H9 (cell line): ENCODE measurements around the gene NIPSNAP3A. TPM values are rescaled to one million over a fixed set of nuclear protein-coding genes. Genes with fewer than 3 reads are reported as not detected.

Source experiments
- DNase-seq: peaks from one replicate; pipeline ENCODE4 v3.0.0-alpha.2; 2017
- H2AFZ ChIP-seq: one replicate; pipeline ENCODE4 v1.6.1; 2013; ENCODE audit warnings: mild to moderate bottlenecking, low read length, control low read depth, moderate library complexity
- H2AK5ac ChIP-seq: 2 replicates; pipeline ENCODE4 v1.6.1; 2013; ENCODE audit warnings: low read length, control low read depth, mixed read lengths; ENCODE audit not compliant: insufficient read length
- H2BK120ac ChIP-seq: one replicate; pipeline ENCODE4 v1.6.1; 2013; ENCODE audit warnings: low read depth, mild to moderate bottlenecking, low read length, control low read depth, inconsistent platforms; ENCODE audit not compliant: poor library complexity, severe bottlenecking
- H2BK12ac ChIP-seq: 2 replicates; pipeline ENCODE4 v1.6.1; 2013; ENCODE audit warnings: low read length, control low read depth, mixed read lengths, low read depth; ENCODE audit not compliant: insufficient read length
- H2BK15ac ChIP-seq: 2 replicates; pipeline ENCODE4 v1.6.1; 2013; ENCODE audit warnings: low read depth, low read length, control low read depth
- H2BK20ac ChIP-seq: one replicate; pipeline ENCODE4 v1.6.1; 2013; ENCODE audit warnings: low read depth, mild to moderate bottlenecking, low read length, control low read depth, inconsistent platforms; ENCODE audit not compliant: poor library complexity, severe bottlenecking
- H2BK5ac ChIP-seq: 2 replicates; pipeline ENCODE4 v1.6.1; 2013; ENCODE audit warnings: low read length, control low read depth, mixed read lengths; ENCODE audit not compliant: insufficient read length
- H3K14ac ChIP-seq: 2 replicates; pipeline ENCODE4 v1.6.1; 2013; ENCODE audit warnings: low read length, control low read depth; ENCODE audit not compliant: insufficient read depth
- H3K18ac ChIP-seq: 2 replicates; pipeline ENCODE4 v1.6.1; 2013; ENCODE audit warnings: low read depth, mild to moderate bottlenecking, mixed read lengths, low read length, control low read depth; ENCODE audit not compliant: insufficient read length
- H3K23ac ChIP-seq: 2 replicates; pipeline ENCODE4 v1.6.1; 2013; ENCODE audit warnings: low read length, control low read depth, mixed read lengths, low read depth; ENCODE audit not compliant: insufficient read length
- H3K23me2 ChIP-seq: 2 replicates; pipeline ENCODE4 v1.6.1; 2013; ENCODE audit warnings: low read depth, mild to moderate bottlenecking, mixed read lengths, low read length, control low read depth; ENCODE audit not compliant: insufficient read length, poor library complexity, severe bottlenecking
- H3K27ac ChIP-seq: 2 replicates; pipeline ENCODE4 v1.5.1; 2013; ENCODE audit warnings: low read length, control low read depth, mixed read lengths, low read depth; ENCODE audit not compliant: insufficient read length
- H3K27me3 ChIP-seq: 2 replicates; pipeline ENCODE4 v1.6.1; 2013; ENCODE audit warnings: low read length, control low read depth, inconsistent platforms; ENCODE audit not compliant: insufficient read depth
- H3K4ac ChIP-seq: 2 replicates; pipeline ENCODE4 v1.6.1; 2013; ENCODE audit warnings: low read depth, mild to moderate bottlenecking, control low read depth, inconsistent platforms, low read length, moderate library complexity
- H3K4me1 ChIP-seq: 2 replicates; pipeline ENCODE4 v1.6.1; 2013; ENCODE audit warnings: low read length, control low read depth, inconsistent platforms; ENCODE audit not compliant: insufficient read depth
- H3K4me2 ChIP-seq: 2 replicates; pipeline ENCODE4 v1.6.1; 2013; ENCODE audit warnings: low read length, control low read depth, mixed read lengths; ENCODE audit not compliant: insufficient read length, insufficient read depth
- H3K56ac ChIP-seq: 2 replicates; pipeline ENCODE4 v1.6.1; 2013; ENCODE audit warnings: low read depth, mild to moderate bottlenecking, mixed read lengths, low read length, control low read depth; ENCODE audit not compliant: insufficient read length
- H3K79me1 ChIP-seq: 2 replicates; pipeline ENCODE4 v1.6.1; 2013; ENCODE audit warnings: low read depth, mild to moderate bottlenecking, moderate library complexity, low read length, control low read depth, inconsistent platforms; ENCODE audit not compliant: insufficient read depth, poor library complexity, severe bottlenecking
- H3K79me2 ChIP-seq: 2 replicates; pipeline ENCODE4 v1.6.1; 2013; ENCODE audit warnings: low read length, control low read depth, inconsistent platforms; ENCODE audit not compliant: insufficient read depth
- H3K9ac ChIP-seq: 2 replicates; pipeline ENCODE4 v1.6.1; 2013; ENCODE audit warnings: low read length, control low read depth, mixed read lengths; ENCODE audit not compliant: insufficient read length; ENCODE audit errors: extremely low read depth
- H3K9me3 ChIP-seq: one replicate; pipeline ENCODE4 v1.6.1; 2013; ENCODE audit warnings: low read depth, low read length, inconsistent platforms; ENCODE audit not compliant: control insufficient read depth
- H3T11ph ChIP-seq: one replicate; pipeline ENCODE4 v1.6.1; 2013; ENCODE audit warnings: mild to moderate bottlenecking, low read length, control low read depth, inconsistent platforms
- H4K20me1 ChIP-seq: one replicate; pipeline ENCODE4 v1.6.1; 2013; ENCODE audit not compliant: control insufficient read depth, insufficient read length, insufficient read depth
- H4K5ac ChIP-seq: 2 replicates; pipeline ENCODE4 v1.6.1; 2013; ENCODE audit warnings: low read depth, mild to moderate bottlenecking, mixed read lengths, low read length, control low read depth; ENCODE audit not compliant: insufficient read length
- H4K8ac ChIP-seq: replicated peaks from 2 replicates; pipeline ENCODE4 v1.6.1; 2013; ENCODE audit warnings: low read length, control low read depth, mixed read lengths, low read depth; ENCODE audit not compliant: insufficient read length
- H4K91ac ChIP-seq: 2 replicates; pipeline ENCODE4 v1.6.1; 2013; ENCODE audit warnings: low read depth, mild to moderate bottlenecking, moderate library complexity, mixed read lengths, low read length, control low read depth; ENCODE audit not compliant: insufficient read length
- H3K27ac Mint-ChIP-seq, 3 experiments: 2 replicates in 2 of 3; 3 replicates in 1 of 3; pipeline ENCODE4 v1.8.0; 2020 to 2021; ENCODE audit warnings: mixed read lengths in 3 of 3, mild to moderate bottlenecking in 1 of 3, moderate library complexity in 1 of 3
- H3K27me3 Mint-ChIP-seq: 2 replicates; pipeline ENCODE4 v1.8.0; 2021; ENCODE audit warnings: low read depth, mild to moderate bottlenecking, moderate library complexity, mixed read lengths
- H3K36me3 Mint-ChIP-seq, 3 experiments: 2 replicates in 2 of 3; 3 replicates in 1 of 3; pipeline ENCODE4 v1.8.0; 2020 to 2021; ENCODE audit warnings: low read depth in 3 of 3, mixed read lengths in 3 of 3; ENCODE audit not compliant: insufficient read depth in 1 of 3
- H3K4me1 Mint-ChIP-seq, 2 experiments: 2 replicates each; pipeline ENCODE4 v1.8.0; 2020; ENCODE audit warnings: mixed read lengths in 2 of 2
- H3K4me3 Mint-ChIP-seq, 2 experiments: 2 replicates in 1 of 2; 3 replicates in 1 of 2; pipeline ENCODE4 v1.8.0; 2020 to 2021; ENCODE audit warnings: mild to moderate bottlenecking in 2 of 2, mixed read lengths in 2 of 2, moderate library complexity in 1 of 2
- H3K9me3 Mint-ChIP-seq, 2 experiments: 2 replicates in 1 of 2; 3 replicates in 1 of 2; pipeline ENCODE4 v1.8.0; 2020; ENCODE audit warnings: mild to moderate bottlenecking in 2 of 2, mixed read lengths in 2 of 2, moderate library complexity in 1 of 2
- CTCF ChIP-seq: fragments of 200-600 bp; sonication (generic); conservative IDR thresholded peaks from 3 replicates; pipeline ENCODE4 v1.8.0; 2021; ENCODE audit warnings: antibody characterized with exemption, mild to moderate bottlenecking
- WGBS: extraction: QIAGEN DNeasy Blood & Tissue Kit; methylation state at CpG from one replicate; pipeline ENCODE4 v1.1.7; 2013; ENCODE audit warnings: missing lambda C conversion rate, low lambda C conversion rate, mixed read lengths; ENCODE audit not compliant: insufficient read length; ENCODE audit errors: extremely low coverage; 5-methylcytosine and 5-hydroxymethylcytosine counted together
- total RNA-seq: library from RNA; stranded (reverse); gene quantifications from 2 replicates; pipeline ENCODE4 v1.2.1, GENCODE V29; 2021

Gene NIPSNAP3A
- total RNA-seq, 1 experiment from 2014 or later, result 13.9 TPM

- DNase-seq, result no peak
- Histone ChIP-seq H3K4me2 (no peak overlapping the region), H3K9ac (no peak overlapping the region), H3K9me3 (no peaks in the 10 kb centered on the region), H3T11ph (no peak overlapping the region), H3K4ac (no peak overlapping the region), H3K79me2 (no peaks in the 10 kb centered on the region), H2BK15ac (no peak overlapping the region), H4K91ac (no peak overlapping the region), H4K20me1 (no peaks in the 10 kb centered on the region), H4K5ac (no peak overlapping the region), H3K14ac (no peak overlapping the region), H3K18ac (no peak overlapping the region), H2AK5ac (no peak overlapping the region), H3K27ac (no peak overlapping the region), H3K27me3 (no peaks in the 10 kb centered on the region), H2BK20ac (no peak overlapping the region), H3K4me1 (no peaks in the 10 kb centered on the region), H3K79me1 (no peaks in the 10 kb centered on the region), H3K56ac (no peak overlapping the region), H2AFZ (no peak overlapping the region), H2BK5ac (no peak overlapping the region), H3K23ac (no peak overlapping the region), H4K8ac (no peak overlapping the region), H3K23me2 (no peaks in the 10 kb centered on the region), H2BK12ac (no peak overlapping the region), H2BK120ac (no peak overlapping the region)
- Mint-ChIP-seq H3K4me3 (no peak overlapping the region), H3K36me3 (no peaks in the 10 kb centered on the region), H3K27me3 (no peaks in the 10 kb centered on the region; the same call in 1 of the 2 replicates), H3K9me3 (peaks cover 0 to 5% of the 10 kb centered on the region in 2 experiments; a peak in 1 of 5 replicates), H3K4me1 (no peaks in the 10 kb centered on the region), H3K27ac (no peak overlapping the region)
- WGBS, result no CpG with 5 or more reads among the region's 4 CpGs
- TF ChIP-seq CTCF, result no peak
Measured at GRCh38 chr9:104711604-104712003, 35.9 kb upstream of the NIPSNAP3A start.
